Astrocyte of the cerebellum (primary cell): ENCODE results near the gene KIFC3.
"Not testable (repeated sequence)": the region's sequence is repeated elsewhere in the genome, so short reads cannot be mapped to it uniquely, and the experiment has no call there.

ENCODE experiments used
- DNase-seq: peaks from one replicate; pipeline ENCODE4 v3.0.0-alpha.2; 2011; ENCODE audit warnings: low read depth
- H3K4me3 ChIP-seq: 2 replicates; pipeline ENCODE4 v1.5.1; 2011; ENCODE audit warnings: mild to moderate bottlenecking, low read depth, low read length, moderate library complexity
- in situ Hi-C: cut with HindIII; loops from 2 replicates; pipeline ENCODE4 v1.10.0; 2017; ENCODE audit warnings: low sequenced_read_pairs
- TF ChIP-seq, protein P1 (sequence below): IDR thresholded peaks from 2 replicates; pipeline ENCODE4 v1.5.1; 2012; ENCODE audit warnings: low read length, low read depth, moderate library complexity, mild to moderate bottlenecking; ENCODE audit errors: missing control alignments

Gene KIFC3

GRCh38 chr16:57799600-57800199 is 2.6 kb downstream of the KIFC3 start:
- TF ChIP-seq, protein P1, sequence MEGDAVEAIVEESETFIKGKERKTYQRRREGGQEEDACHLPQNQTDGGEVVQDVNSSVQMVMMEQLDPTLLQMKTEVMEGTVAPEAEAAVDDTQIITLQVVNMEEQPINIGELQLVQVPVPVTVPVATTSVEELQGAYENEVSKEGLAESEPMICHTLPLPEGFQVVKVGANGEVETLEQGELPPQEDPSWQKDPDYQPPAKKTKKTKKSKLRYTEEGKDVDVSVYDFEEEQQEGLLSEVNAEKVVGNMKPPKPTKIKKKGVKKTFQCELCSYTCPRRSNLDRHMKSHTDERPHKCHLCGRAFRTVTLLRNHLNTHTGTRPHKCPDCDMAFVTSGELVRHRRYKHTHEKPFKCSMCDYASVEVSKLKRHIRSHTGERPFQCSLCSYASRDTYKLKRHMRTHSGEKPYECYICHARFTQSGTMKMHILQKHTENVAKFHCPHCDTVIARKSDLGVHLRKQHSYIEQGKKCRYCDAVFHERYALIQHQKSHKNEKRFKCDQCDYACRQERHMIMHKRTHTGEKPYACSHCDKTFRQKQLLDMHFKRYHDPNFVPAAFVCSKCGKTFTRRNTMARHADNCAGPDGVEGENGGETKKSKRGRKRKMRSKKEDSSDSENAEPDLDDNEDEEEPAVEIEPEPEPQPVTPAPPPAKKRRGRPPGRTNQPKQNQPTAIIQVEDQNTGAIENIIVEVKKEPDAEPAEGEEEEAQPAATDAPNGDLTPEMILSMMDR = no peak
- DNase-seq = no peak
- in situ Hi-C loops = loop anchor here (5.0 to 25.0 kb wide), 3 partner anchors 48 to 188 kb away; a partner anchor contains a TSS
- peak overlapping the region; percentile 68 for H3K4me3 ChIP-seq

DNA sequence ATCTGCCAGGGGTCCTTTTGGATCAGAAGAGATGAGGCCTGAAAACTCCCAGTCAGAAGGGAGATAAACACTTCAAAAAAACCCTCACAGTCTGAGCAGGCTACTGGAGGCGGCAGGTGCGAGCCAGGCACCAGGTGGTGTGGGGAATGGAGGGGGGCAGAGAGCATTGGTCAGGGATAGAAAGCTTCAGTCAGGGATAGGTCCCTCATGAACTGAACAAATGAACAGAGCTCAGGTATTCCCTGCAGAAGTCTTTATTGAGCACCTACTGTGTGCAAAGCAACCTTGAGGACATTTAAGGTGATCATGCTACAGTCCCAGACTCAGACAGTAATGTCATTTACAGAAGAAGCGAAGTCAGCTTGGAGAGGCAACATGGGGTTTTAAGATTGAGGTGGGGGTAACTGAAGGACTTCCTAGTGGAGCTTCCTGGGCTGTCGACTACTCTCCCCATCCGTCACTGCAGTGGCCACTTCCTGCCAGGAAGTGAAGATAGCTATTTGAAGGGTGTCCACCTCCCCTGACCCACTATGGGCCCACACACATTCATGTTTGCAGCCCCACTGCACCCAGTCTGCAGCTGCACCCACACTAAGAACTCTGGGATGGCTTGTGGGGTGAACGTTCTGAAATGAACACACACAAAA is 3.2 kb downstream of the KIFC3 start:
- H3K4me3 ChIP-seq = no peak overlapping the region
- TF ChIP-seq, protein P1 = no peak
- DNase-seq = no peak
- in situ Hi-C loops = loop anchor here (5.0 to 25.0 kb wide), 3 partner anchors 48 to 188 kb away; a partner anchor contains a TSS

GRCh38 chr16:57798267-57798810 is 4.0 kb downstream of the KIFC3 start:
- peak overlapping the region; percentile 12 for H3K4me3 ChIP-seq

DNA sequence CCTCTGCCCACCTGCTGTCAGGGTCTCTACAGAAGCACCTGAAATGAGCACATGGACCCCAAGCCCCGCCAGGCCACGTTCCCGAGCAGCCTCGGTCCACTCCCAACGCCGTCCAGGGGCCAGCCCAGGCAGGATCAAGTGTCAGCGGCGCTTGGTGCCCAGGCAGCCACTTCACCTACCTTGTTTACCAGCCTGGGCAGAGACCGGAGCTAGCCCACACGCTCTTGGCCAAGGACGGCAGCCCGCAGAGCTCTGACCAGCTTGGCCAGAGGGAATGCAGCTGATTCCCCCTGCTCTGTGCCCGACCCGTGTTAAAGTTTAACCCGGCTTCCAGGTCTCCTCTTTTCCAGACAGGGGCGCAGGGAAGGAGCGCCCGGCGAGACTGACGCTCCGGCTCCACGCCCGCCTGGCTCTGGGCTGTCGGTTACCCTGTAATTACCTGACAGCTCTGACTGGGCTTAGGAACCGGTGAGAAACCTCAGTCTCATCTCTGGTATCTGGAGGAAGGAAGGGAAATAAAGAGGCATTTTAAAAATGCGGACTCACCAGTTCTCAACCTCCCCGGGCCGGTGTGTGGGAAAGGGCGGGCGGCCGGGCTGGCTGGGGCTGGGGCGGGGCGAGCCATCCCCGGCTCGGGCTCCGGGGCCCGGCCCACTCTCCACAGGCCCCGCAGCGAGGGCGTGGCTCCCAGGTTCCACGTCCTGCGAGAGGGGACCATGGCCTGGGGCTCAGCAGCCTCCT is 4.6 kb downstream of the KIFC3 start:
- in situ Hi-C loops = loop anchor here (5.0 to 25.0 kb wide), 3 partner anchors 50 to 190 kb away; a partner anchor contains a TSS
- TF ChIP-seq, protein P1 = no peak
- peak overlapping the region; percentile 12 for H3K4me3 ChIP-seq
- no peak for DNase-seq

More at GRCh38 chr16:57798267-57798810, 4.0 kb downstream of the KIFC3 start:
- TF ChIP-seq, protein P1 = no peak
- in situ Hi-C loops = loop anchor here (5.0 to 25.0 kb wide), 3 partner anchors 49 to 189 kb away; a partner anchor contains a TSS
- DNase-seq = no peak

DNA sequence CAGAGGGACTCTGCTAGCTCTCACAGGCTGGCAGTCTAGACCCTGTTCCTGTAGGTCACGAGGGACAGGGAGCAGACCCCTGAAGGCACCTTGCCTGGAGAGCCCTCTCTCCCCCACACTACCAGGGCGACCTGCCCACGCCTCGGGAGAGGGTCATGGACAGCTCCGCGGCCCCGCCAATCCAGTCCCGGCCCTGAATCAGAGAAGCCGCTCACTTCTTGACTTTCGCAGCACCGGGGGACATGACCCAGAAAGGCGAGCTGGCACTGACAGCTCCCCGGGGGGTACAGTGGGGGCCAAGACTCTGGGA is 5.1 kb downstream of the KIFC3 start:
- in situ Hi-C loops = loop anchor here (5.0 to 25.0 kb wide), 3 partner anchors 50 to 190 kb away; a partner anchor contains a TSS
- TF ChIP-seq, protein P1 = no peak
- no peak overlapping the region for H3K4me3 ChIP-seq
- DNase-seq = no peak

DNA sequence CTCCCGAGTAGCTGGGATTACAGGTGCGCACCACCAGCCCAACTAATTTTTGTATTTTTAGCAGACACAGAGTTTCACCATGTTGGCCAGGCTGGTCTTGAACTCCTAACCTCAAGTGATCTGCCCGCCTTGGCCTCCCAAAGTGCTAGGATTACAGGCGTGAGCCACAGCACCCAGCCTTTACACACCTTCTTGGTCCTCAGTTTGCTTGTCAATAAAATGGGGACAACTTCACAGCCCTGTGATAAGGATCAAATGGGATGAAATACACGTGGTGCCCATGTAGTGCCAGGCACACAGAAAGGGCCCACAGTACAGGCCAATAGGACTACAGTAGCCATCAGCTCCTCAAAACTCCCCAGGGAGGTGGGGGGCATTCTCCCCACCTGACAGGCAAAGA is 6.3 kb downstream of the KIFC3 start:
- in situ Hi-C loops = loop anchor here (5.0 to 25.0 kb wide), 3 partner anchors 51 to 191 kb away; a partner anchor contains a TSS
- not testable (repeated sequence) for DNase-seq, H3K4me3 ChIP-seq
